WTC11 (cell line): ENCODE results near the gene DYNC1I1. TPM values are rescaled to one million over a fixed set of nuclear protein-coding genes. Genes with fewer than 3 reads are reported as not detected.

ENCODE experiments used
- ATAC-seq: fragments of 200-7000 bp; cut with Tn5 transposase; 2 replicates; pipeline ENCODE4 v1.10.0; 2021; ENCODE audit warnings: mild to moderate bottlenecking, moderate library complexity
- CTCF ChIA-PET: fragments of 300-600 bp; sonication (Branson Sonifier 250); formaldehyde crosslinking; loops from one replicate; lab custom pipeline; 2021; ENCODE audit warnings: antibody characterized with exemption; lab: Charles Lee
- POLR2A ChIA-PET: fragments of 350-600 bp; sonication (Branson Sonifier 250); formaldehyde crosslinking; loops from one replicate; lab custom pipeline; 2021; ENCODE audit warnings: antibody characterized with exemption; lab: Charles Lee
- DNase-seq: peaks from one replicate; pipeline ENCODE4 v3.0.0; 2021; ENCODE audit warnings: low spot score
- H3K27ac Mint-ChIP-seq: 2 replicates; pipeline ENCODE4 v1.8.0; 2021; ENCODE audit warnings: mixed read lengths
- H3K27me3 Mint-ChIP-seq: 2 replicates; pipeline ENCODE4 v1.8.0; 2021; ENCODE audit warnings: low read depth, mild to moderate bottlenecking, moderate library complexity, mixed read lengths
- H3K36me3 Mint-ChIP-seq: 2 replicates; pipeline ENCODE4 v1.8.0; 2021; ENCODE audit warnings: mixed read lengths
- H3K4me1 Mint-ChIP-seq: 2 replicates; pipeline ENCODE4 v1.8.0; 2022; ENCODE audit warnings: mixed read lengths
- H3K4me3 Mint-ChIP-seq: 2 replicates; pipeline ENCODE4 v1.8.0; 2021; ENCODE audit warnings: mild to moderate bottlenecking, moderate library complexity, mixed read lengths
- H3K9me3 Mint-ChIP-seq: 2 replicates; pipeline ENCODE4 v1.8.0; 2021; ENCODE audit warnings: mixed read lengths
- FOXJ3 ChIP-seq: sonication (generic); formaldehyde crosslinking; IDR thresholded peaks from 2 replicates; pipeline ENCODE4 v1.9.0; 2021; ENCODE audit warnings: missing genetic modification reagents, mild to moderate bottlenecking, borderline replicate concordance
- GTF2I ChIP-seq: fragments of 250-450 bp; sonication (Bioruptor Pico); conservative IDR thresholded peaks from 2 replicates; pipeline ENCODE4 v1.4.0; 2021; ENCODE audit warnings: mild to moderate bottlenecking
- MYBL2 ChIP-seq: sonication (generic); formaldehyde crosslinking; IDR thresholded peaks from 2 replicates; pipeline ENCODE4 v1.8.1; 2023; ENCODE audit warnings: mild to moderate bottlenecking, moderate library complexity, missing genetic modification reagents
- NFE2L1 ChIP-seq: sonication (generic); formaldehyde crosslinking; IDR thresholded peaks from 2 replicates; pipeline ENCODE4 v1.8.1; 2023; ENCODE audit warnings: missing genetic modification reagents
- SOX15 ChIP-seq: fragments of 250-450 bp; sonication (Bioruptor Pico); IDR thresholded peaks from 2 replicates; pipeline ENCODE4 v1.9.0; 2021; ENCODE audit warnings: mild to moderate bottlenecking
- ZNF121 ChIP-seq: sonication (generic); formaldehyde crosslinking; IDR thresholded peaks from 2 replicates; pipeline ENCODE4 v1.8.0; 2023; ENCODE audit warnings: missing genetic modification reagents
- total RNA-seq: library from RNA; stranded (reverse); gene quantifications from 3 replicates; pipeline ENCODE4 v1.2.3, GENCODE V29; 2021
- TF ChIP-seq, protein P1 (sequence below): sonication (generic); formaldehyde crosslinking; IDR thresholded peaks from 2 replicates; pipeline ENCODE4 v1.8.0; 2023; ENCODE audit warnings: mild to moderate bottlenecking, missing genetic modification reagents
- TF ChIP-seq, protein P2 (sequence below): sonication (generic); formaldehyde crosslinking; IDR thresholded peaks from 2 replicates; pipeline ENCODE4 v1.8.0; 2023; ENCODE audit warnings: missing genetic modification reagents
- TF ChIP-seq, protein P3 (sequence below): sonication (generic); formaldehyde crosslinking; IDR thresholded peaks from 2 replicates; pipeline ENCODE4 v1.8.1; 2023; ENCODE audit warnings: mild to moderate bottlenecking, moderate library complexity, missing genetic modification reagents
- TF ChIP-seq, protein P4 (sequence below): sonication (generic); formaldehyde crosslinking; IDR thresholded peaks from 2 replicates; pipeline ENCODE4 v1.8.1; 2023; ENCODE audit warnings: mild to moderate bottlenecking, missing genetic modification reagents
- TF ChIP-seq, protein P5 (sequence below): sonication (generic); formaldehyde crosslinking; IDR thresholded peaks from 2 replicates; pipeline ENCODE4 v1.8.0; 2022; ENCODE audit warnings: mild to moderate bottlenecking, missing genetic modification reagents
- TF ChIP-seq, protein P6 (sequence below): sonication (generic); formaldehyde crosslinking; IDR thresholded peaks from 2 replicates; pipeline ENCODE4 v1.8.0; 2022; ENCODE audit warnings: missing genetic modification reagents
- TF ChIP-seq, protein P7 (sequence below): sonication (generic); formaldehyde crosslinking; IDR thresholded peaks from 2 replicates; pipeline ENCODE4 v1.8.1; 2022; ENCODE audit warnings: missing genetic modification reagents, borderline replicate concordance

Gene DYNC1I1
- total RNA-seq, 1 experiment from 2014 or later = 2.8 TPM

DNA sequence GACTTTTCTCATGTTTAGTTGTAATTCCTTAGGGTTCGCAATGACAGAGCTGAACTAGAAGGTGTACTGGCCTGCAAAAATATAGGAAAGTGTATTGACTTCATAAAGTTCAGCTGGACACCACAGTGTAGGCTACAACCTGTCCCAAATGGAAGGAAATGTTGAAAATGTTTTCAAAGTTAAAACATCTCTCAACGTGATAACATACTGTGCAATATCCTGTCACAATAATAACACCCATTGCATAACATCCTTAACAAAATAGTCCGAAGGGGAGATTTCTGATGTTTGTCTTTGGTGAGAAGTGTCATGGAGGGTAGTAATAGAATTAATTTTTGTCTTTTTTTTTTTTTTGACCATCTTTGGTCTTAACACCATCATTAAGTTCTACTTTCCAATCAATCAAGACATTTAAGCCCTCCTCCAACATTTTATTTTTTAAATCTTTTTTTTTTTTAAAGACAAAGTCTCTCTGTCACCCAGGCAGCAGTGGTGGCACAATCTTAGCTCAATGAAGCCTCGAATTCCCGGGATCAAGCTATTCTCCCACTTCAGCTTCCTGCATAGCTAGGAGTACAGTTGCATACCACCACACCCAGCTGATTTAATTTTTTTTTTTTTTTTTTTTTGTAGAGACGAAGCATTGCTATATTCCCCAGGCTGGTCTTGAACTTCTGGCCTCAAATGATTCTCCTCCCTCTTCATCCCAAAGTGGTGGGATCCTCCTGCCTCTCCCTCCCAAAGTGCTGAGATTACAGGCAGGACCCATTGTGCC, 45.7 kb downstream of the DYNC1I1 start:
- H3K4me1 Mint-ChIP-seq = peaks cover 6% of the 10 kb centered on the region; the same call in 1 of the 2 replicates
- ChIA-PET CTCF (no interaction called here), POLR2A (no interaction called here)
- H3K9me3 Mint-ChIP-seq = no peaks in the 10 kb centered on the region
- ATAC-seq (no peak), DNase-seq (no peak)
- H3K27me3 Mint-ChIP-seq = no peaks in the 10 kb centered on the region; the same call in 1 of the 2 replicates
- H3K36me3 Mint-ChIP-seq = no peaks in the 10 kb centered on the region
- H3K4me3 Mint-ChIP-seq = no peak overlapping the region
- TF ChIP-seq GTF2I (CRISPR knock-in tag) = no peak
- TF ChIP-seq, protein P1, sequence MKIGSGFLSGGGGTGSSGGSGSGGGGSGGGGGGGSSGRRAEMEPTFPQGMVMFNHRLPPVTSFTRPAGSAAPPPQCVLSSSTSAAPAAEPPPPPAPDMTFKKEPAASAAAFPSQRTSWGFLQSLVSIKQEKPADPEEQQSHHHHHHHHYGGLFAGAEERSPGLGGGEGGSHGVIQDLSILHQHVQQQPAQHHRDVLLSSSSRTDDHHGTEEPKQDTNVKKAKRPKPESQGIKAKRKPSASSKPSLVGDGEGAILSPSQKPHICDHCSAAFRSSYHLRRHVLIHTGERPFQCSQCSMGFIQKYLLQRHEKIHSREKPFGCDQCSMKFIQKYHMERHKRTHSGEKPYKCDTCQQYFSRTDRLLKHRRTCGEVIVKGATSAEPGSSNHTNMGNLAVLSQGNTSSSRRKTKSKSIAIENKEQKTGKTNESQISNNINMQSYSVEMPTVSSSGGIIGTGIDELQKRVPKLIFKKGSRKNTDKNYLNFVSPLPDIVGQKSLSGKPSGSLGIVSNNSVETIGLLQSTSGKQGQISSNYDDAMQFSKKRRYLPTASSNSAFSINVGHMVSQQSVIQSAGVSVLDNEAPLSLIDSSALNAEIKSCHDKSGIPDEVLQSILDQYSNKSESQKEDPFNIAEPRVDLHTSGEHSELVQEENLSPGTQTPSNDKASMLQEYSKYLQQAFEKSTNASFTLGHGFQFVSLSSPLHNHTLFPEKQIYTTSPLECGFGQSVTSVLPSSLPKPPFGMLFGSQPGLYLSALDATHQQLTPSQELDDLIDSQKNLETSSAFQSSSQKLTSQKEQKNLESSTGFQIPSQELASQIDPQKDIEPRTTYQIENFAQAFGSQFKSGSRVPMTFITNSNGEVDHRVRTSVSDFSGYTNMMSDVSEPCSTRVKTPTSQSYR (CRISPR knock-in tag) = no peak
- TF ChIP-seq, protein P2, sequence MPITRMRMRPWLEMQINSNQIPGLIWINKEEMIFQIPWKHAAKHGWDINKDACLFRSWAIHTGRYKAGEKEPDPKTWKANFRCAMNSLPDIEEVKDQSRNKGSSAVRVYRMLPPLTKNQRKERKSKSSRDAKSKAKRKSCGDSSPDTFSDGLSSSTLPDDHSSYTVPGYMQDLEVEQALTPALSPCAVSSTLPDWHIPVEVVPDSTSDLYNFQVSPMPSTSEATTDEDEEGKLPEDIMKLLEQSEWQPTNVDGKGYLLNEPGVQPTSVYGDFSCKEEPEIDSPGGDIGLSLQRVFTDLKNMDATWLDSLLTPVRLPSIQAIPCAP (CRISPR knock-in tag) = no peak
- TF ChIP-seq NFE2L1 (CRISPR knock-in tag) = no peak
- TF ChIP-seq, protein P3, sequence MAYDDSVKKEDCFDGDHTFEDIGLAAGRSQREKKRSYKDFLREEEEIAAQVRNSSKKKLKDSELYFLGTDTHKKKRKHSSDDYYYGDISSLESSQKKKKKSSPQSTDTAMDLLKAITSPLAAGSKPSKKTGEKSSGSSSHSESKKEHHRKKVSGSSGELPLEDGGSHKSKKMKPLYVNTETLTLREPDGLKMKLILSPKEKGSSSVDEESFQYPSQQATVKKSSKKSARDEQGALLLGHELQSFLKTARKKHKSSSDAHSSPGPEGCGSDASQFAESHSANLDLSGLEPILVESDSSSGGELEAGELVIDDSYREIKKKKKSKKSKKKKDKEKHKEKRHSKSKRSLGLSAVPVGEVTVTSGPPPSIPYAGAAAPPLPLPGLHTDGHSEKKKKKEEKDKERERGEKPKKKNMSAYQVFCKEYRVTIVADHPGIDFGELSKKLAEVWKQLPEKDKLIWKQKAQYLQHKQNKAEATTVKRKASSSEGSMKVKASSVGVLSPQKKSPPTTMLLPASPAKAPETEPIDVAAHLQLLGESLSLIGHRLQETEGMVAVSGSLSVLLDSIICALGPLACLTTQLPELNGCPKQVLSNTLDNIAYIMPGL (CRISPR knock-in tag) = no peak
- TF ChIP-seq FOXJ3 (CRISPR knock-in tag) = no peak
- TF ChIP-seq, protein P4, sequence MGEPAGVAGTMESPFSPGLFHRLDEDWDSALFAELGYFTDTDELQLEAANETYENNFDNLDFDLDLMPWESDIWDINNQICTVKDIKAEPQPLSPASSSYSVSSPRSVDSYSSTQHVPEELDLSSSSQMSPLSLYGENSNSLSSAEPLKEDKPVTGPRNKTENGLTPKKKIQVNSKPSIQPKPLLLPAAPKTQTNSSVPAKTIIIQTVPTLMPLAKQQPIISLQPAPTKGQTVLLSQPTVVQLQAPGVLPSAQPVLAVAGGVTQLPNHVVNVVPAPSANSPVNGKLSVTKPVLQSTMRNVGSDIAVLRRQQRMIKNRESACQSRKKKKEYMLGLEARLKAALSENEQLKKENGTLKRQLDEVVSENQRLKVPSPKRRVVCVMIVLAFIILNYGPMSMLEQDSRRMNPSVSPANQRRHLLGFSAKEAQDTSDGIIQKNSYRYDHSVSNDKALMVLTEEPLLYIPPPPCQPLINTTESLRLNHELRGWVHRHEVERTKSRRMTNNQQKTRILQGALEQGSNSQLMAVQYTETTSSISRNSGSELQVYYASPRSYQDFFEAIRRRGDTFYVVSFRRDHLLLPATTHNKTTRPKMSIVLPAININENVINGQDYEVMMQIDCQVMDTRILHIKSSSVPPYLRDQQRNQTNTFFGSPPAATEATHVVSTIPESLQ (CRISPR knock-in tag) = no peak
- TF ChIP-seq SOX15 (CRISPR knock-in tag) = no peak
- TF ChIP-seq, protein P5, sequence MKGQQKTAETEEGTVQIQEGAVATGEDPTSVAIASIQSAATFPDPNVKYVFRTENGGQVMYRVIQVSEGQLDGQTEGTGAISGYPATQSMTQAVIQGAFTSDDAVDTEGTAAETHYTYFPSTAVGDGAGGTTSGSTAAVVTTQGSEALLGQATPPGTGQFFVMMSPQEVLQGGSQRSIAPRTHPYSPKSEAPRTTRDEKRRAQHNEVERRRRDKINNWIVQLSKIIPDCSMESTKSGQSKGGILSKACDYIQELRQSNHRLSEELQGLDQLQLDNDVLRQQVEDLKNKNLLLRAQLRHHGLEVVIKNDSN (CRISPR knock-in tag) = no peak
- no peak for TF ChIP-seq ZNF121 (CRISPR knock-in tag)
- TF ChIP-seq, protein P6, sequence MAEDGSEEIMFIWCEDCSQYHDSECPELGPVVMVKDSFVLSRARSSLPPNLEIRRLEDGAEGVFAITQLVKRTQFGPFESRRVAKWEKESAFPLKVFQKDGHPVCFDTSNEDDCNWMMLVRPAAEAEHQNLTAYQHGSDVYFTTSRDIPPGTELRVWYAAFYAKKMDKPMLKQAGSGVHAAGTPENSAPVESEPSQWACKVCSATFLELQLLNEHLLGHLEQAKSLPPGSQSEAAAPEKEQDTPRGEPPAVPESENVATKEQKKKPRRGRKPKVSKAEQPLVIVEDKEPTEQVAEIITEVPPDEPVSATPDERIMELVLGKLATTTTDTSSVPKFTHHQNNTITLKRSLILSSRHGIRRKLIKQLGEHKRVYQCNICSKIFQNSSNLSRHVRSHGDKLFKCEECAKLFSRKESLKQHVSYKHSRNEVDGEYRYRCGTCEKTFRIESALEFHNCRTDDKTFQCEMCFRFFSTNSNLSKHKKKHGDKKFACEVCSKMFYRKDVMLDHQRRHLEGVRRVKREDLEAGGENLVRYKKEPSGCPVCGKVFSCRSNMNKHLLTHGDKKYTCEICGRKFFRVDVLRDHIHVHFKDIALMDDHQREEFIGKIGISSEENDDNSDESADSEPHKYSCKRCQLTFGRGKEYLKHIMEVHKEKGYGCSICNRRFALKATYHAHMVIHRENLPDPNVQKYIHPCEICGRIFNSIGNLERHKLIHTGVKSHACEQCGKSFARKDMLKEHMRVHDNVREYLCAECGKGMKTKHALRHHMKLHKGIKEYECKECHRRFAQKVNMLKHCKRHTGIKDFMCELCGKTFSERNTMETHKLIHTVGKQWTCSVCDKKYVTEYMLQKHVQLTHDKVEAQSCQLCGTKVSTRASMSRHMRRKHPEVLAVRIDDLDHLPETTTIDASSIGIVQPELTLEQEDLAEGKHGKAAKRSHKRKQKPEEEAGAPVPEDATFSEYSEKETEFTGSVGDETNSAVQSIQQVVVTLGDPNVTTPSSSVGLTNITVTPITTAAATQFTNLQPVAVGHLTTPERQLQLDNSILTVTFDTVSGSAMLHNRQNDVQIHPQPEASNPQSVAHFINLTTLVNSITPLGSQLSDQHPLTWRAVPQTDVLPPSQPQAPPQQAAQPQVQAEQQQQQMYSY = no peak
- no peak overlapping the region for H3K27ac Mint-ChIP-seq

DNA sequence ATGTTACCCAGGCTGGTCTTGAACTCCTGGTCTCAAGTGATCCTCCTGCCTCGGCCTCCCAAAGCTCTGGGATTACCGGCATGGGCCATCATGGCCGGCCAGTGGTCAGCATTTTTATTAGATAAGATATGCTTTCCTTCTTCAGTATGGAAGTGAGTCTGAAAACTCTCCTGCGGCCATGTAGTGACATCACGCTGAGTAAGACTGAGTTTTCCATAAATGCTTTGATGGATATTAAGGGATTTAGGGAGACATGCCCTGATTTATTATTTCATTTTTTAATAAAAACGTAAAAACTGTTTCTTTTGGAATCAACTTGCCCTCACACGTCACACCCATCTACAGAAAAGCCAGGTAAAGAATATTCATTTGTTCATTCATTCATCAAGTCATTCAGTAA, 48.4 kb downstream of the DYNC1I1 start:
- Mint-ChIP-seq H3K27ac (no peak overlapping the region), H3K36me3 (no peaks in the 10 kb centered on the region), H3K4me1 (peaks cover 19% of the 10 kb centered on the region), H3K27me3 (no peaks in the 10 kb centered on the region; the same call in 1 of the 2 replicates), H3K4me3 (no peak overlapping the region), H3K9me3 (no peaks in the 10 kb centered on the region)
- DNase-seq (no peak), ATAC-seq (no peak)
- POLR2A ChIA-PET = no interaction called here
- TF ChIP-seq MYBL2 (CRISPR knock-in tag) = no peak
- TF ChIP-seq, protein P7, sequence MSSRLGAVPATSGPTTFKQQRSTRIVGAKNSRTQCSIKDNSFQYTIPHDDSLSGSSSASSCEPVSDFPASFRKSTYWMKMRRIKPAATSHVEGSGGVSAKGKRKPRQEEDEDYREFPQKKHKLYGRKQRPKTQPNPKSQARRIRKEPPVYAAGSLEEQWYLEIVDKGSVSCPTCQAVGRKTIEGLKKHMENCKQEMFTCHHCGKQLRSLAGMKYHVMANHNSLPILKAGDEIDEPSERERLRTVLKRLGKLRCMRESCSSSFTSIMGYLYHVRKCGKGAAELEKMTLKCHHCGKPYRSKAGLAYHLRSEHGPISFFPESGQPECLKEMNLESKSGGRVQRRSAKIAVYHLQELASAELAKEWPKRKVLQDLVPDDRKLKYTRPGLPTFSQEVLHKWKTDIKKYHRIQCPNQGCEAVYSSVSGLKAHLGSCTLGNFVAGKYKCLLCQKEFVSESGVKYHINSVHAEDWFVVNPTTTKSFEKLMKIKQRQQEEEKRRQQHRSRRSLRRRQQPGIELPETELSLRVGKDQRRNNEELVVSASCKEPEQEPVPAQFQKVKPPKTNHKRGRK (CRISPR knock-in tag) = no peak
- CTCF ChIA-PET = interaction anchor here (1.6 kb wide), 1 partner anchor 21 kb away, joined by 6 read pairs; no protein-coding TSS in a partner anchor
